Airway epithelial cell (primary cell): ENCODE measurements around the gene DTX2. TPM values are rescaled to one million over a fixed set of nuclear protein-coding genes. Genes with fewer than 3 reads are reported as not detected.

Experiments used
- total RNA-seq: library from RNA; depleted of rRNA; stranded (reverse); fragments of >200 nt; gene quantifications from 2 replicates; pipeline ENCODE4 v1.2.3, GENCODE V29; 2015

The DTX2 gene
- total RNA-seq, result 31.3 and 45.6 TPM in 2 replicates

DNA sequence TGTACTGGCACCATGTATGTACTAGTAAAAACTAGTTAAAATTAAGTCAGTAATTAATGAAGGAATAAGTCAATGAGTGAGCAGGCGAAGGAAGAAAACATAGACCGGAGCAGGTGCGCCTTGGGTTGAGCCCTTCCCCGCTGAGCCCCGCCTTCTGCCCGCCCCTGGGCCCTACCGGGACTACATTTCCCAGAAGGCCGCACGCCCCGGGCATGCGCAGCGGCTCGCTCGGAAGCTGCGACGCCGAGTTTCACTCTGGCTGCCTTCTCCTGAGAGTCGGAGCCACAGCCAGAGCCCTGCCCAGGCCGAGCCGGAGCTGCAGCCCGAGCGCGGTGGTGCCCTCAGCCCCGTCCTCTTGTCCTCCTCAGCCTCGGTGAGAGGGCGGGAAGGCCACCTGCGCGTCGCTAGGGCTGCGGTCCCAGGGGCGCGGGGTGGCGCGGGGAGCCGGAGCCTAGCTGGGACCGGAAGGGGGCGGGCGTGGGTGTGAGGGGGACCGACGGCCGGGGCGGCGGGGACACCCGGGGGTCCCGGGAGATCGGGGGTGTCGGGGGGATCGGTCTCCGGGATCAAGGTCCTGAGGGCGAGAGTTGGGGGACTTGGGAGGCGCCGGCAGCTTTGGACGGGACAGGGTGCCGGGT lies at the start of gene DTX2:
TSS of gene DTX2 (plus strand) at position 246 of the 638 bp plus-strand sequence. CDS start 18,801 bp downstream, outside the sequence.

DNA sequence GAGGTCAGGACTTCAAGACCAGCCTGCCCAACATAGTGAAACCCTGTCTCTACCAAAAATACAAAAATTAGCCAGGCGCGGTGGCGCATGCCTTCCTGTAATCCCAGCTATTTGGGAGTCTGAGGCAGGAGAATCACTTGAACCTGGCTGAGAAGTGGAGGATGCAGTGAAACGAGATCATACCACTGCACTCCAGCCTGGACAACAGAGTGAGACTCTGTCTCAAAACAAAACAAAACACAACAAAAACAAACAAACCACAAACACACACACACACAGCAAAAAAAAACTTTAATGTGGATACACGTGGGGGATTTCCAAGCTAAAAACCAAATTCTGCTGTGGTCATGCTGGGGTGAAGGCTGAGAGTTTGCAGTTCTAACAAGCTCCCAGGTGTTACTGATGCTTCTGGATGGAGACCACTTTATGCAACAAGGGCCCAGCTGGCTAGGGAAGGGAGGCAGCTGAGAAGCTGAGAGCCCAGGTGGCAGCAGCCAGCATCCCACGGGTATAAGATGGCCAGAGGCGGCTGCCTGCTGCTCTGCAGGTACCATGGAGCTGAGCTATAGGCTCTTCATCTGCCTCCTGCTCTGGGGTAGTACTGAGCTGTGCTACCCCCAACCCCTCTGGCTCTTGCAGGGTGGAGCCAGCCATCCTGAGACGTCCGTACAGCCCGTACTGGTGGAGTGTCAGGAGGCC lies 36.9 kb upstream of the DTX2 start, which contains the start of gene ZP3:
TSS of gene ZP3 (plus strand) at position 538 of the 699 bp plus-strand sequence. CDS start at position 553, 15 bp downstream.

DNA sequence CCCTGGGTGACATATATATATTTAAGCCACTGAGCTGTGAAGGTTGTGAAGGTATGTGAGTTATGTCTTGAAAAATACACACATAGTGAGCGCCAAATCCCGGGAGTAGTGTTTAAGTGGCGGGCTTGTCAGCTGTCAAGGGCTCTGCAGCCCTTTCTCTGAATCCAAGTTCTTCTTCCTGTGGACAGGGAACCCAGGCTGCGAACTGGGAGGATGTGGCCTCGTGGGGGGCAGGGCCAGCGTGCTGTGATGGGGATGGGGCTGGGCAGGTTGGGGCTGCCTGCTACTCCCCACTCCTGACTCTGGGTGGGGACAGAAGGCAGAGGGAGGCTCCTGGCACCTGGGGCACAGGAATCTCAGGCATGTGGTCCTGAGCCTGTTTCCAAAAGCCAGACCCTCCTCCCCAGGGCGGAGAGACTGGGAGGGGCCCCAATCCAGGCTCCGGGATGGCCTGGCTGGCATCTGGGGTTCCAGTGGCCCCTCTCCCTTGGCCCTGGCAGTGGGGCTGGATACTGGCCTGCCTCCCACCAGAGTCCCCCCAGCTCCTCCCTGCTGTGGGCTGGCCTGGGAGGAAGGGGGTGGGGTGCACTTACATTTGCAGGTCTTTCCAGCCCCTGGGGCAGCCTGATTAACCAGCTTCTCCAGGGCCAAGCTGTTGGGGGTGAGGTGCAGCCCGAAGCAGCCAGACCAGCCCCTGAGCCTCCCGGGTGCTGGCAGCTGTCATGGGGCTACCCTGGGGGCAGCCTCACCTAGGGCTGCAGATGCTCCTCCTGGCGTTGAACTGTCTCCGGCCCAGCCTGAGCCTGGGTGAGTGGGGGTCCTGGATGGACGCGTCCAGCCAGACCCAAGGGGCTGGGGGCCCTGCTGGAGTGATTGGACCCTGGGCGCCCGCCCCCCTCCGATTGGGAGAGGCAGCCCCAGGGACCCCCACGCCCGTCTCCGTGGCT lies 48.7 kb downstream of the DTX2 start, which contains the start of gene UPK3B:
TSS of gene UPK3B (plus strand) at position 622 of the 947 bp plus-strand sequence. CDS start at position 723, 101 bp downstream.

DNA sequence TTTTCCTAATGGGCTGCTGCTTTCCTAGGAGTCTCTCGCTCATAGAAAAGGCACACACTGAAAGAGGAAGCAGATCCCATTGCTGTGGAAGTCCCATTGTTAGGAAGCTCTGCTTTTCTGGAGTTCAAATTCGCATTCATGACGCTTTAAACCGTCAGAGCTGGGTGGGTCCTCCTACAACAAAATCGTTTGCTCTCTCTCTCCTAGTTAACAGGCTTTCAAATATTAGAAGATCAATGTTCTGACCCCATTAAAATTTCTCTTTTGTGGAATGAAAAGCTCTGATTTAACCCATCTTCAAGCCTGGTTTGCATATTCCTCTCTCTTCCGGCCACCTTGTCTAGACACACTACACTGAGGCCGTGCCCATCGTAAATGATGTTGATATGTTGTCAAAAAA lies 81.7 kb downstream of the DTX2 start, which contains the start of gene SPDYE16:
TSS of gene SPDYE16 (minus strand) at position 101 of the 400 bp plus-strand sequence. CDS start 1,838 bp downstream, outside the sequence.

Other genes starting within 250 kb of the DTX2 start
- 1,619 and 1,931 TPM in 2 replicates for gene HSPB1, start 159.0 kb upstream of the DTX2 start, total RNA-seq
- 68.9 and 78.9 TPM in 2 replicates for gene YWHAG, start 102.7 kb upstream of the DTX2 start, total RNA-seq
- gene SSC4D, start 52.0 kb upstream of the DTX2 start, total RNA-seq, result 3.9 and 4.3 TPM in 2 replicates
- gene ZP3, start 36.8 kb upstream of the DTX2 start, total RNA-seq, result 2.5 and 9.3 TPM in 2 replicates
- 1.6 and 3.0 TPM in 2 replicates for gene UPK3B, start 48.8 kb downstream of the DTX2 start, total RNA-seq
- 0.05 TPM in 1 of 2 replicates, not detected in the other for gene SPDYE16, start 81.6 kb downstream of the DTX2 start, total RNA-seq
- 3.6 and 5.6 TPM in 2 replicates for gene POMZP3, start 165.6 kb downstream of the DTX2 start, total RNA-seq